Measurements from ENCODE around the gene IL13.
"Not testable (repeated sequence)": the region's sequence is repeated elsewhere in the genome, so short reads cannot be mapped to it uniquely, and the experiment has no call there.

The IL13 gene

DNA sequence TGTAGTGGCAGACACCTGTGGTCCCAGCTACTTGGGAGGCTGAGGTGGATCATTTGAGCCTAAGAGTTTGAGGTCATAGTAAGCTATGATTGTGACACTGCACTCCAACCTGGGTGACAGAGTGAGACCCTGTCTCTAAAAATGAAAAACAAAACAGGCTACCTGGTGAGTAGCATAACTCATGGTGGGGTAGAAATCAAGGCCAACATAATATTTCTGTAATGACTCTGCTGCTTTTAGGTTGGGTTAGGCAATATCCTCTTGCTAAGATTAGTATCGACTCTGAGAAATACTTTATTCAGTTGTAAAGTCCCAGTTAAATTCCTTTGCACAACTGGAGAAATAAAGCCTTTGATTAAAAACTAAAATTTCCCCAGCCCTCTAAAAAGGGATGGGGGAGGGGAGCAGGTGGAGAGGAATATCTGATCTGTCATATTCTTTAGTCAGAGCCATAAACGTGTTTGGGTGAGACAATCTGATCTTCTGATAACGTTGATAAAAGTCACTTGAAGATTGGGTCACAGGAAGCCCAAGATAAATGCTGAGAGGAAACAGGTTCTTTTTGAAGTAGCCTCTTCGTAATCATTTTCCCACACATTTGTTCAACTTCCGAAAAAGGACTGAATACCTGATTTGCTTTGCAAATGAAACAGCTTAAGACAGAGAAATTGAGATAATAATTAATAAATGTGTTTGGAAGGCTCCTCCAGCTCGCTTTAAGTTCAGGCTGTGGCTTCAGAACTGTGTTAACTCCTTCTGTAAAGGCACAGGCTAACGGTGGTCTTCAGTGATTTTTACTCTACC lies 30.8 kb downstream of the IL13 start:
- no peak for DNase-seq (ENCODE audit: low read depth in 2 of 2)

DNA sequence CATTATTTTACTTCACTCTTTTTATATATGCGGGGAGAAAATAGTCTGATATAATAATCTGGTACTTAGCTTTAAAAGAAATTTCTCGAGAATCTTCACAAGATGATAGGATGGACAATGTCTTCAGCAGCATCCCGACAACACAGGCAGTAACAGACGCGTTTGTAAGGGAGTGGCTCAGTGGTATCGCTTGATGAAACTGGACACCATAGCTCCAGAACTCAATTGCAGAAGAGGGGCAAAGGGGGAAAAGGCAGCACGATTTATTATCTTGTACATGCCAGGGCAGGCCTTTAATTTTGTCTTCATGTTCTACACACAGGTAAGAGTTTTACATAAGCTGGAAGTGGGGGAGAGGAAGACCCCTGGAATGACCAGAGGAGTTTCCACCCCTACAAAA lies 31.5 kb downstream of the IL13 start:
- no peak for DNase-seq (ENCODE audit: low read depth in 2 of 2)

- DNase-seq (ENCODE audit: low read depth in 2 of 2), result no peak
These were observed 32.2 kb downstream of the IL13 start for GRCh38 chr5:132690156-132690555.

GRCh38 chr5:132691755-132692631 lies 34.0 kb downstream of the IL13 start:
- DNase-seq (ENCODE audit: low read depth in 2 of 2), result not testable (repeated sequence)

DNA sequence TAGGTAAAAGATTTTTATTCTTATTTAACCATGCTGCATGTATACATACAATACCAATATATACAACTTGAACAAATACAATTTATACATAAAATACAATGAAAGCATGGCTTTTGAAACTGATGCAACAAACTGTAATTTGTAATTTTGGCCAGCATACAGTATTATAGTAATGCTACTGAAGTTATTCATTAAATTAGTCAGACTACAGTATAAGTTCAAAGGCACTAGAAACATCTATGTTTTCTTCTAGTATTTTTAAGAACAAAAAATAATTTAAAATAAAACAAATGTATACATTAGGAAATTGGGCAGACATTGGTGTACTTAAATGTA lies 34.6 kb downstream of the IL13 start:
- no peak for DNase-seq (ENCODE audit: low read depth in 2 of 2)

GRCh38 chr5:132695956-132696355 lies 38.0 kb downstream of the IL13 start:
- no peak for DNase-seq (ENCODE audit: low read depth in 2 of 2)

- no peak for DNase-seq (ENCODE audit: low read depth in 2 of 2)
These were observed 46.9 kb downstream of the IL13 start for GRCh38 chr5:132704875-132705274.

GRCh38 chr5:132708645-132709044 lies 50.7 kb downstream of the IL13 start:
- no peak for DNase-seq (ENCODE audit: low read depth in 2 of 2)

Data from stimulated activated CD8-positive, alpha-beta memory T cell treated with anti-CD3 and anti-CD28 coated beads, Interleukin-2, amount 100 ng/mL, for 48 hours (primary cell).